ENCODE results near the gene SVBP.
"Not testable (repeated sequence)": the region's sequence is repeated elsewhere in the genome, so short reads cannot be mapped to it uniquely, and the experiment has no call there.

SVBP gene

DNA sequence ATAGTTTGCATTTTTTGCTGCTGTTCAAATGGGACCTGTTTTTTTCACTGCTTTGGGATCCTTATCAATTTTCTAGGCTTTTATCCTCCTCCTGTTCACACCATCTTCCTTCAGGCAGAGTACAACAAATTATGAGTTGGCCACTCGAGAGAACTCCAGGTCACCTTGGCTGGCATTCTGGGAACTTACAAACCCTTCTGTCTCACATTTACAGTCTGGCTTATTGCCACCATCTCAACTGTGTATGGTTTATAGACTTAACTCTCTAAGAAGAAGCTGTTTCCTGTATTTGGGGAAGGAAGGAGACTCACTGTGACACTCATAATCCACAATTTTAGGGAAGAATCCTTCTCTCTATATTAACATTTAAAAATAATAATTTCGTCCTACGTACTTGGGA is 23.8 kb upstream of the SVBP start:
- DNase-seq: no peak

DNA sequence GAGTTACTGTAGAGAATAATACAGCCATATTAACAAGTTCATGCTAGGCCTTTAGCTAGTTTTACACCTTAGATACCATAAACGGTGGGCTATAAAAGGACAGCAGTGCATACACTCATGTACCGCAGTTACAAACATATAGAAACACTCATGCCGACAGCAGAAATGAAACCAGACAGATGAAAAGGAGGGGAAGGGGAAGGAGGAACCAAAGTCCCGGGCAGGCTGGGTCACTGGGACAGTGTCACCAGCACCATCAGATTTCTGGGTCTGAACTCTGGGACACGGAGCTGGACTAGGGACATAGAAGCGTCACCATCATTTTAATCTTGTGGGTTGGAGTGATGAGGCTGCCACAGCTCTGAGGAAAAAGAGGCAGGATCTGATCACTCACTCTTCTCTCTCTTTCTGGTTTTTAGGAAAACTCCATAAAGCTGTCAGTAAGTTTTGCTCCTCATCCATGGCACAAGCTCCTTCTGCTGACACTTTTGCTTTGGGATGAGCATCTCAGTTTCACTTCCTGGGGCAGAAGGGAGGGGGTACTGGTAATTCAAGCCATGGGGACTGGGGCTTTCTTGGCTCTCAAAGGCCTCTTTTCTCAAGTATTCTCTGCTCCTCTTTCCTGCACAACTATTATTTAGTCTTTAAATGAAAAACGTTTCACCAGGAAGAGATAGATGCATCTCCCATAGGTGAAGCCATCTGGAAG is 21.4 kb upstream of the SVBP start:
- no peak for DNase-seq

DNA sequence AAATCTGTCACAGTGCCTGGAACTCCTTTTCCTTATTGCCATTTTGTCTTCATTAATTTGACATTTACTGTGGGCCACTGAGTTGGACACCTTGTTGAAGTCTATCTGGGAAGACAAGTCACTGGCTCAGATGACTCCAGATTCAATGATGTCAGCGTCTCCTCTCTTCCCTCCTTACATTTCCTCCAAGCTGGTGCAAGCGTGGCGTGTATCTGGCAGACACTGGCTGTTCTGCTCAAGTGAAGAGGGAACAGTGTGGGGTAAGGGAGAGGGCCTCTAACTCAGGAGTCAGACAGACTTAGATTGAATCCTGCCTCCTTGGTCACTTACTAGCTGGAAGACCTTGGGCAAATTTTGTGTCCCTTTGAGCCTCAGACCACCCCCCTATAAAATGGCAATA is 20.5 kb upstream of the SVBP start:
- DNase-seq: no peak

DNA sequence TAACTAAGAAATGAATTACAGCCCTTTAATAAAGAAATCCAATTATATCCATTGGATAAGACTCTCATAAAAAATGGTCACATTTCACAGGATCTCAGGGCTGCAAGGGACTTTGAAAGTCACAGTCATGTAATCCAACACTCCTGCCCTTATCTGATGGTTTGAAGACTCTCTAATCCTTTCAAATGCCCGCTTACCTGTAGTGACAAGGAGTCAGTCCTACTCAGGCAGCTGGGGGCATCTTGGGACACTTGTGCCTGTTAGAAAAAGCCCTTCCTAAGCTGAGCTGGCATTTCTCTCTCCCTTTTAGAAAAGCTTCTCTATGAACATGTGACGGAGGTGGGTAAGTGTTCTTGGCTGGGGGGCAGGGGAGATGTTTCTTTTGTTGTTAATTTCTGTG is 18.2 kb upstream of the SVBP start:
- DNase-seq: no peak

DNA sequence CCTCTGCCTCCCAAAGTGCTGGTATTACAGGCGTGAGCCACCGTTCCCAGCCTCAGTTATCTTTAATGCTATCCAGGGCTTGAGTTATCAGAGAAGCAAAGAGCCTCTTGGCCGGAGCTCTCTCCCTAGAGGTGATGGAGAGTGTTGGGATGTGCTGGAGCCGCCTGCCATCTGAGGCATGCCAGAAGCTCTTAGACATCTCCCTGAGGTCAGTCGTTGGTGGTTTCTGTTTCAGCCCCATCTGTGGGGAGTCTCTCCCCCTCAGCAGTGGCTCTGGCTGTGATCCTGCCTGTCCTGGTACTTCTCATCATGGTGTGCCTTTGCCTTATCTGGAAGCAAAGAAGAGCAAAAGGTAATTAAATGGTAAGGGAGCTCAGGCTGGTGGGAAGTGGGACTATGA is 17.6 kb upstream of the SVBP start:
- no peak for DNase-seq

DNA sequence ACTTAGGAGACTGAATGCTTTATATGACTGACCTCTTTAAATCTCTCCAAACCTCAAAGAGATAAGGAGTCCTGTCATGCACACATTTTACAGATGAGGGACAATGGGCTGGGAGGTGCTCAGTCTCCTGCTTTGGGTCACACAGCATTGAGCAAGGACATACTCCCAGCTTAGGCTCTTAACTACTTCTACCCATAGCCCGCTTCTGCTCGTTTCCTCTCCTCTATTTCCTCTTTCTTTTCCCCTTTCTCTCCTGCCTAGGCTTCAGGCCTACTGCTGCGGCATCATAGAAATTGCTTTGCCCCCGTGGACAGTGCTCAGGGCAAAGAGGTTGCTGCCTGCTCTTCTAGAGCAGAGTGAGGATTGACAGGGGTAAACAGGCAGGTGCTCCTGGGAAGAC is 16.8 kb upstream of the SVBP start:
- DNase-seq: no peak

DNA sequence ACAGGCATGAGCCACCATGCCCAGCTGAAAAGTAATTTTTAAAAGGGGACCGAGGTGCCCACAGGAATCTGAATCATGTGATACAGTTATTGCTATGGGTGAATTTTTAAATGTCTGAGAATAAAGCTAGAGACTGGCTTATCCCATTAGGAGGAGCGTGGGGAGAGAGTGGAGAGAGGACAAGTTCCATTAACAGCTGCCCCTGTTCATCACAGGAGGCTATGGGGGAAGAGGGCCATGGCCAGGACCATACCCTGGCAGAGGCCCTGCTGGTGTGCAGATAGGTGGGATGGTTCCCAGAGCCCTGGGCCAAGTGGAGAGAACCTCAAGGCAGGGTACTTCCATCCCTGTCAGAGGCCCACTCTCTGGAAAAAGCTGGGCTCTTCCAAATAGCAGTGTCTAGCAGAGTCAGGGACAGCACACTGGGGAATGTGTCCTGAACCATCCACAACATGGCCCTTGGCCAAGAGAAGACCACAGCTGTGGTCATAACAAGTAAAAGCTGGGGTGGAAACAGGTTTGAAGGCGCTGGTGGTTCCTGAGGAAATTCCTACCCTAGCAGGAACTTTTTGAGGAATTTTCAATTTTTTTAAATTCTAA is 15.5 kb upstream of the SVBP start:
- no peak for DNase-seq

DNA sequence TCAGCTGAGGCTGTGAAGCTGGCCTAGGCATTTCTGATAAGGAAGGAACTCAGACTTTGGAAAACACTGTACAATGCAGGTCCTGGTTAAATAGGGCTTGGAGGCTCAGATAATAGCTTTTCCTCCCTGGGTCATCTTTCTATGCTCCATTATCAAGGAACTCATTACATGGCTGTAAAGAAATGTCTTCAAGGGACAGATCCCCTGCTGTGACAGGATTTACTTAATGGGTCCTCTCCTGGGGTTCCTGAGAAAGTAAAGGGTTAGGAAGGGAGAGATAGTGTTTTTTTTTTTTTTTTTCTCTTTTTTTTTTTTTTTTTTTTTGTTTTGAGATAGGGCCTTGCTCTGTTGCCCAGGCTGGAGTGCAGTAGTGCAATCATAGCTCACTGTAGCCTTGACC is 14.1 kb upstream of the SVBP start:
- no peak for DNase-seq

DNA sequence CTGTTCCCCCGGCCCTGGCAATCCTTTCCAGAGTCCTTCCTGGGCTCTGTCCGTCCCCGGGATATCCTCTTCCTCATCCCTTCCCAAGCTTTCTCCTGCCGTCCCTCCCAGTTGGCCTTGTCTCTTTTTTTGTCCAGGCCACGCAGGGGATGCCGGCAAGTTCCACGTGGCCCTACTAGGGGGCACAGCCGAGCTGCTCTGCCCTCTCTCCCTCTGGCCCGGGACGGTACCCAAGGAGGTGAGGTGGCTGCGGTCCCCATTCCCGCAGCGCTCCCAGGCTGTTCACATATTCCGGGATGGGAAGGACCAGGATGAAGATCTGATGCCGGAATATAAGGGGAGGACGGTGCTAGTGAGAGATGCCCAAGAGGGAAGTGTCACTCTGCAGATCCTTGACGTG is 13.4 kb upstream of the SVBP start:
- no peak for DNase-seq

DNA sequence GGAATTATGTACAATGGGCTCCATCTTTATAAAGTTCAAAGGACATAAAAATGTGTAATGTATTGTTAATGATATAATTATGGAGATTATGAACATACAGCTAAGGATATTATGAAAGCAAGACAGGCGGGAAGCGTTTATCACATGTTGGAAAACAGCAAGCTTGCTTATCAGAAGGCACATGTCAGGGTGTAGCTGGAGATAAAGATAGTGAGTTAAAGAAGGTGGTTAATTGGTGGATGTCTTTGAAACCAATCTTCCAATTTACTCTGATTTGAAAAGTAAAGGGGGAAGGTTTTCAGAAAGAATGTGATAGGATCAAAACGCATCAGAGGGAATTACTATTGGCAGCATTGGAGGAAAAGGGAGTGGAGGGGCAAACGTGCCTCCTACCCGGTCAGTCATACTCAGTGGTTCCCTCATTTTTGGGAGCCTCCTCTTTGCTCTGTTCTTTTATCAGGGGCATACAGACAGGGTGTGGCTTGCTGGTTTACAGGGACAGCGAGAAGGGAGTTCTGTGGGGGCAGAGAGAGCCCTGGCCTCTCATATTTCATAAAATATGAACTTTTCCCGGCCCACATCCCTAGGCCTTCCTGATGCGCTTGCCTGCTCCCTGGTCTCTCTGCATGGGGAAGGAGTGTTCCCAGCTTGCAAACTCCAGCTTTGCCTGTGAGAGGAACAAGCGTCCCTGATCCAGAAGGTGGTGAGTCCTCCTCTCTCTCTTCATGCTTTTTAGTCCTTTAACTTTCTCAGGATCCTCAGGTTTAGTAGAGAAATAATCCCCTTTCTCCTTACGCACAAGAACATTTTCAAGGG is 8.0 kb upstream of the SVBP start:
- DNase-seq: no peak

DNA sequence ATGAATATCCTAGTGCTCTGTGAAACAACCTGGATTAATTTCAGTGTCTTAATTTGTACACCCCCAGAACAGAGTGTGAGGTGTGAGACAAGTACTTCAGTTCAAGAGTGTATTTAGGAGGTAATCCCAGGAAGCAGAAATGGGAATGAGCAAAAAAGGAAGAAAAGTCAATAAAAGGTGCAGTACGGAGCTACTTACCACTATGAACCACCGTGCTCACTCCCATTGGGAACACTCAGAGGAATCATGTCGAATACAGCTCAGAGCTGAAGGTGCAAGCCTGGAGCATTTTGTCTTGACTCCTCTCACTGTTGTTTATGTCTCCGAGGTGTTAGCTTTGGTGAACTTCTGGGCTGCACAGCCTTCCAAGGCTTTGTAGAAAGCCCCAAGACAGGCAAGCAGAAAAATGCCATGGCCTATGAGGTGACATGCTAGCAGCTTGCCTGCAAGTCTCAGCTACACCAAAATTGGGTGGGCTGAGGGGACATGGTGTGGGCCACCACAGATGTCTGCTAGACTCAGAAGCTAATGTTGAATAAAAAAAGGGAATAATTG is 7.4 kb upstream of the SVBP start:
- DNase-seq: no peak

DNA sequence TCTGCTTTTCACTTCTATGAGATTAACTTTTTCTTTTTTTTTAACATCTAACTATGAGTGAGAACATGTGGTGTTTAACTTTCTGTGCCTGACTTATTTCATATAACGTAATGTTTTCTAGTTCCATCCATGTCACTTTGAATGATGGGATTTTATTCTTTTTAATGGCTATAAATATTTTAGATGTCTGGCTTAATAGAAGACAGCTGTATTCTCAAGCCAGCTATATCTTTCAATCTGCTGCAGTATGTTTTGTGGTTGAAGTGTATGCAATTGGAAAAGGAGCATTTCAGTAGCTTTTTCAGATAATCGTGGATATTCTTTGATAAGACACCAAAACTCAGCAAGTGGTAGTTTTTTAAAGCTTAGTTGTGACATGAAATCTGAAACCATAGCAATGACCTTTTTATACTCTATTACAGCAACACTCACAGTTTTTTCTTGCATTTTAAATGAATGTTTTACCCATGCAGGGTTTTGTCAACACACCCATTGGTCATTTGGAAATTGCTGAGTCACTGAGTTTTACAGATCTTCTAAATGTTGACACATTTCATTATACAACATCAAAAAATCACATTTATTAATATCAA is 5.7 kb upstream of the SVBP start:
- no peak for DNase-seq

DNA sequence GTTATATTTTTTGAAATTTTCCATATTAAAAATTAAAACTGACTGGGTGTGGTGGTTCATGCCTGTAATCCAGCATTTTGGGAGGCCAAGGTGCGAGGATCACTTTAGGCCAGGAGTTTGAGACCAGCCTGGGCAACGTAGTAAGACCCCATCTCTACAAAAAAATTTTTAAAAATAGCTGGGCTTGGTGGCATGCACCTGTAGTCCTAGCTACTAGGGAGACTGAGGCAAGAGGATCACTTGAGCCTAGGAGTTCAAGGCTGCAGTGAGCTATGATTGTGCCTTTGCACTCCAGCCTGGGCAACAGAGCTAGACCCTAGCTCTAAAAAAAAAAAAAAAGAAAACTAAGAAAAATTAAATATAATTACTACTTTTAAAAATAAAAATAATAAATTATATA is 4.5 kb upstream of the SVBP start:
- no peak for DNase-seq

DNA sequence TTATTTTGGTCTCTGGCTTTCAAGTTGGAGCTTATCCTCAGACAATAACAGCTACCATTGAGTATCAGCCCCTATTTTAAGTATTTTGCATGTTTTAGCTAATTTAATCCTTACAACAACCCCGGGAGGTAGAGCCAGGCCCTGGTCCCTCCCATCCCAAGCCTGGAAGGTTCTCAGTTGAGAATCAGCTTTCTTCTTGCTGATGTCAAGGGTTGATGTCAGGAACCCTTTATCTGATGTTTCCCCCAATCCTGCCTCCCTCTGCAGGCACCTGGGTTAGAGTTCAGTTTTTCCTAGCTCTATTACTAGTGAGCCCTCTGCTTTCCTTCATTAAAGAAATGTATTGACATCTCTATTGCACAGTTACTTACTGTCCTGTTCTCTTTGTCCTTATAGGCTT is 3.6 kb upstream of the SVBP start:
- no peak for DNase-seq

DNA sequence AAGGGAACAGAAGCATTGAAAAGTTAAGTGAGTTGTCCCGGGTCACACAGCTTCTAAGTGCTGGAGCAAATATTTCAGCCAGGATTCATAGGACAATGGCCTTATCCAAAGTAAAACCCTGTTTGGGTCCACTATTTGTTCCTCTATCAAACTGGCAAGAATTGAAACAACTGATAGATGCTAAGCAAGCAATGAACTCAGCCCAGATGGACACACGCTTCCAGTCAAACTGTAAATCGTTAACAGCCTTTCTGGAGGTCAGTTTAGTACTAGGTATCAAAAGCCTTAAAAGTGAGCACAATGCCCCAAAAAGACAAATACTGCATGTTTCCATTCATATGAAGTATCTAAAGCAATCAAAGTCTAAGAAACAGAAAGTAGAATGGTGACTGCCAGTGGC is 779 bp upstream of the SVBP start:
- no peak for DNase-seq

DNA sequence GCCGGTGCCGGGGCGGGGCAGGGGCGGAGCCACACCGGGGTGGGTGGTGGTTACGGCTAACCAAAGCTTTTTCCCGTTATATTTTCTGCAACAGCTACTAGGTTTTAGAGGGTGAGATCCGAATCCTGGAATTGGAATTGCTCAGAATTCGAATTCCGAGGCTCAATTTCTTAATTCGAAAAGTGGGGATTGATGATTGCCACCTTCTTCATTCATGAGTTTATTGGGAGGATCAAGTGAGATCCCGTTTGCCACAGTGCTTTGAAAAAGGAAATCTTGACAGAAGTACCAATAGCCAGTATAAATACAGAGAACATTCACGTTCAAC is 207 bp upstream of the SVBP start:
- DNase-seq: no peak

DNA sequence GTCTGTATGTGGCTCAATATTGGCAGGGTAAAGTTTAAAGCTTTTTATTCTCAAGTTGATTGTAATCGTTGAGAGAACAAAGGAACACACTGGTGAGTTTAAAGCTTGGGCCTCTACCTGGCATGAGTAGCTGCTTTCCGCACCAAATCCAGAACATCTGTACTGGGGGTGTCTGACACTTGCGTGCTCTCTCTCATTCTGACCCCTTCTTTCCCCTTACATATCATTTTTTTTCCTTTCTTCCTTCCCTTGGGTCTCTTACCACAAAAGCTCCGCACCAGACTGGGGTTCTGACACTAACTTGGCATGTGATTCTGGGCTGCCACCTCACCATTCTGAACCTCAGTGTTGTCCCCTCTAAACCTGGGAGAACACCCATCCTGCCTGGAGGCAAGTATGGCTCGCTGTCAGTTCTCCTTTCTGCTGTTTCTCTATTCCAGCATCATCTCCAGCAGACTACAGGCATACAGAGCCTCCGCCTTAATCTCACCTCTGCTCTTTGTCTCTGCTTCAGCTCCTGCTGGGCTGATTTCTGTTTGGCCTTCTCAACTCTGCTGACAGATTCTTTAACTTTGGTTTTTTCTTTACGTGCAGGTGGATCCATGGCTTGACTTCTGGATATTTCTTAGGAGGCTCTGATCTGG is 1.1 kb downstream of the SVBP start:
- no peak for DNase-seq

DNA sequence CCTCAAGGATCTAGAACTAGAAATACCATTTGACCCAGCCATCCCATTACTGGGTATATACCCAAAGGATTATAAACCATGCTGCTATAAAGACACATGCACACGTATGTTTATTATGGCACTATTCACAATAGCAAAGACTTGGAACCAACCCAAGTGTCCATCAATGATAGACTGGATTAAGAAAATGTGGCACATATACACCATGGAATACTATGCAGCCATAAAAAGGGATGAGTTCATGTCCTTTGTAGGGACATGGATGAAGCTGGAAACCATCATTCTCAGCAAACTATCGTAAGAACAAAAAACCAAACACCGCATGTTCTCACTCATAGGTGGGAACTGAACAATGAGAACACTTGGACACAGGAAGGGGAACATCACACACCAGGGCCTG is 2.4 kb downstream of the SVBP start:
- not testable (repeated sequence) for DNase-seq

DNA sequence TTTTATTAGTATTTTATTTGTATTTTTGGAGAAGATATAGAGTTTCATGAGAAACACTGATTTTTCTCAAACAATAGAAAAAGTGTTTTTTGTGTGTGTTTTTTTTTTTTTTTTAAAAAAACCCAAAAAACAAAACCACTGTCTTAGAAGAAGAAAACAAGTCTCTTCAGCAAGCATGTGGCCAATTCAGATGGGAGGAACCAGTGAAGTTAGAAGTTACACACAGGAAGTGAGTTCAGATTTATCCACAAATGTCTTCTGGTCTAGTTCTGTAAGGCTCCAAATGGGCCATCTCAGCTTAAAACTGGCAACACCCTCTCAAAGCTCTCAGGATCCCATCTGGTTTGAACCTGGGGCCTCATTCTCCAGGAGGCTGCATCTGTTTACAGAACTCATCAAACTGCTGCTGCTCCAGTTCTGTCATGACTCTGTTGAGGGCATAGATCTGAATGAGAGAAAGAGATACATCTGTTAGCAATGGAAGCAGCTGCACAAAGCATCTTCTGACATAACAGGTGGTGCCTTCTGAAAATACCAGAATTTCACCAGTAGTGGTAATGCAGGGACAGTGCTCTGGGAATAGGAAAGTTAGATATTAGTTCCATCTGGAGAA is 10.0 kb downstream of the SVBP start:
- DNase-seq: no peak

DNA sequence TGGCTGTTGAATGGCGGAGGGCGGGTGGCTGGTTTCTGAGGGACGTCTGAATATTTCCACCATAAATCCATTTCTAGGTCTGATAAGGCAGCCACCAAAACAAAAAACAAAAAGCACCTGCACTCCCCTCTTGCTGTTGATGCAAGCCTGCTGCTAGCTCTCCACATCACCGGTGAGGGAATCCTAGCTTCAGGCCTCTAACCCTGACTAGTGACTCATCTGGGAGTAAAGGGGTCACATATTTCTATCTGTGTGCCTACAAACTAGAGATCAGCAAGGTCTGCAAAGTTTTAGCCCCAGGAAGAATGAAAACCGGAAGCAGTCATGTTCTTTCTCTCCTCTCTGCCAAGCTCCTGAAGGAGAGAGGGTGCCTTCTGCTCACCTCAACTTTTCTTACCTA is 10.6 kb downstream of the SVBP start:
- DNase-seq: no peak

DNA sequence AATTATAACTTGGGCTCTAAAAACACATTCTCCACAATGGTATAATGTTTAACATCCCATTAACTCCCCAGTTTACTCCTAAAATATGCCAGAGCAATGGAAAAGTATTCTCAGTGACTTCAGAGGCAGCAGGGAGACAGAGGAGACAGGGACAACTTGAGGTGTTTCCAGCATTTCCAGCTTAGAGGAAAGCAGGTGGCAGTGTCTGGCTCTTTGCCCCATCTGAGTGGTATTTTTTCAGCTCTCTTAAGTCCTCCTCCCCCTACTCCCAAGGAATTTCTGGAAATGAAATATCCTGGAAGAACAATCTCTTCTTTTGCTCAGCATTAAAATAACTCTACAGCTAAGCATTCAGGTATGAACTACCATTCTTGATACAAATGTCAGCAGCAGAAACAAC is 11.0 kb downstream of the SVBP start:
- no peak for DNase-seq

DNA sequence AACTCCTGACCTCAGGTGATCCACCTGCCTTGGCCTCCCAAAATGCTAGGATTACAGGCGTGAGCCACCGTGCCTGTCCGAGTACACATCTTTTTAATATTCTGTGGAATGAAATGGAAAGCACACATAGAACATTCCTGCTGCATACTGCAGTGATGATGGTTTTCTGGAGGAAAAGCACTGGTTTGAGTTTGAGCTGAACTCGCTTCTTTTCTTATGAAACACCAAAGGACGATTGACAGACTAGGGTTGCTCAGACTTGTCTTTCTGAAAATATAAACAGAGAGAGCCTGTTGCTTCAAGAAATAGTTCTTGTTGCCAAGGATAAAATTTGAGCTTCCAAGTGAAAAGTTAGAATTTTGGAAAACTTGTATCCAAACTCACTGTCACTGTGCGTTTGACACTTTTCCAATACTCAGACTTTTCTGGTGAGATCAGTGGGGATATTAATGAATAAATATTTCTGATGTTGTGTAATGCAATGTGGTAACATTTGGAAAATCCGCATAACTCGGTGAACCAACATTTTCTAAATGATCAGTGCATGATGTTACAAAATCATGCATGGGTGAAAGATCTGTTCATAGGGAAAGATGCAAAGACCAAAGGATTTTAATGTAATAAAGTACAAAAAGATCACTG is 15.2 kb downstream of the SVBP start:
- DNase-seq: no peak

Data from NCI-H1092 treated with DMSO at 0.1 percent for 48 hours (cell line).